ENCODE data around the gene RSPH10B. TPM values are rescaled to one million over a fixed set of nuclear protein-coding genes. Genes with fewer than 3 reads are reported as not detected.

Gene RSPH10B
- total RNA-seq, 2 donors from 2014 or later = not detected

Other genes starting within 250 kb of the RSPH10B start
- 10 to 100 TPM; 18.9 TPM for gene RNF216, start 189.0 kb downstream of the RSPH10B start, total RNA-seq
- not detected for gene OCM, start 89.9 kb downstream of the RSPH10B start, total RNA-seq
- gene CCZ1, start 72.0 kb downstream of the RSPH10B start, total RNA-seq = 10 to 100 TPM; 55.1 to 81.0 TPM
- 10 to 100 TPM; 10.6 to 10.7 TPM for gene PMS2, start 38.4 kb upstream of the RSPH10B start, total RNA-seq
- gene AIMP2, start 38.6 kb upstream of the RSPH10B start, total RNA-seq = 10 to 100 TPM; 41.1 to 49.8 TPM
- gene ANKRD61, start 60.7 kb upstream of the RSPH10B start, total RNA-seq = not detected
- gene EIF2AK1, start 88.5 kb upstream of the RSPH10B start, total RNA-seq = 100 to 1,000 TPM in 1 of 2 donors, 10 to 100 TPM in 1; 99.1 to 117 TPM
- 10 to 100 TPM in 1 of 2 donors, 1 to 10 TPM in 1; 9.9 to 11.6 TPM for gene USP42, start 134.3 kb upstream of the RSPH10B start, total RNA-seq